H1 (cell line): Measurements from ENCODE around the gene FOXO6. TPM values are rescaled to one million over a fixed set of nuclear protein-coding genes. Genes with fewer than 3 reads are reported as not detected.
A peak's percentile ranks its signal among the peaks of the same experiment; 100 is the strongest.

Experiments
- CTCF ChIA-PET: fragments of 300-600 bp; sonication (Branson Sonifier 250); formaldehyde crosslinking; loops from one replicate; lab custom pipeline; 2021; ENCODE audit not compliant: partially characterized antibody; lab: Charles Lee
- POLR2A ChIA-PET: fragments of 300-600 bp; sonication (Branson Sonifier 250); formaldehyde crosslinking; loops from one replicate; lab custom pipeline; 2021; ENCODE audit warnings: inconsistent platforms; ENCODE audit not compliant: partially characterized antibody; lab: Charles Lee
- DNase-seq, 2 experiments: peaks; one replicate each; pipeline versions ENCODE4 v3.0.0 to v3.0.0-alpha.2; 2010 to 2022; ENCODE audit warnings: low spot score in 2 of 2, low read depth in 1 of 2, mixed read lengths in 1 of 2
- FAIRE-seq: peaks from 2 replicates; lab custom pipeline; 2011; peaks lifted over from hg19 to GRCh38; lab: Jason Lieb, UNC
- H2AFZ ChIP-seq: 2 replicates; pipeline ENCODE4 v1.8.1; 2012; ENCODE audit warnings: low read length, inconsistent platforms
- H2AK5ac ChIP-seq: 2 replicates; pipeline ENCODE4 v1.6.1; 2013; ENCODE audit warnings: low read depth, low read length
- H2BK120ac ChIP-seq: replicated peaks from 2 replicates; pipeline ENCODE3; 2013; ENCODE audit warnings: low read depth, low read length, inconsistent platforms
- H2BK12ac ChIP-seq: 2 replicates; pipeline ENCODE4 v1.6.1; 2013; ENCODE audit warnings: low read depth, low read length
- H2BK15ac ChIP-seq: 2 replicates; pipeline ENCODE4 v1.6.1; 2013; ENCODE audit warnings: low read length
- H2BK20ac ChIP-seq: 2 replicates; pipeline ENCODE4 v1.6.1; 2013; ENCODE audit warnings: low read length
- H2BK5ac ChIP-seq: 2 replicates; pipeline ENCODE4 v1.6.1; 2013; ENCODE audit warnings: low read depth, low read length
- H3K14ac ChIP-seq: 2 replicates; pipeline ENCODE4 v1.6.1; 2013; ENCODE audit warnings: inconsistent platforms; ENCODE audit not compliant: insufficient read length
- H3K18ac ChIP-seq: 2 replicates; pipeline ENCODE4 v1.6.1; 2013; ENCODE audit warnings: low read length; ENCODE audit errors: extremely low read depth
- H3K23ac ChIP-seq: 2 replicates; pipeline ENCODE4 v1.6.1; 2013; ENCODE audit warnings: inconsistent platforms; ENCODE audit not compliant: insufficient read length
- H3K23me2 ChIP-seq: 2 replicates; pipeline ENCODE4 v1.6.1; 2013; ENCODE audit warnings: low read depth, low read length
- H3K27ac ChIP-seq: 2 replicates; pipeline ENCODE4 v1.6.1; 2011; ENCODE audit warnings: low read depth, low read length, inconsistent platforms
- H3K27me3 ChIP-seq, 4 experiments: replicated peaks in 1 of 4; 1 replicate in 1 of 4; 2 replicates in 3 of 4; pipeline versions ENCODE4 v1.6.1 to v1.8.1; 2011 to 2013; ENCODE audit warnings: low read length in 3 of 4, mild to moderate bottlenecking in 3 of 4, inconsistent platforms in 2 of 4, mixed read lengths in 2 of 4, moderate library complexity in 1 of 4; ENCODE audit not compliant: control insufficient read depth in 3 of 4, insufficient read depth in 3 of 4; ENCODE audit errors: extremely low read depth in 1 of 4
- H3K36me3 ChIP-seq, 4 experiments: 2 replicates each; pipeline versions ENCODE4 v1.6.1 to v1.8.1; 2011 to 2013; ENCODE audit warnings: mild to moderate bottlenecking in 4 of 4, low read length in 3 of 4, moderate library complexity in 2 of 4, control low read depth in 1 of 4, inconsistent platforms in 1 of 4; ENCODE audit not compliant: insufficient read depth in 4 of 4, control insufficient read depth in 2 of 4
- H3K4ac ChIP-seq: replicated peaks from 2 replicates; pipeline ENCODE3; 2013; ENCODE audit warnings: low read length, low read depth, mixed read lengths, inconsistent platforms; ENCODE audit not compliant: insufficient read length
- H3K4me1 ChIP-seq, 4 experiments: replicated peaks in 1 of 4; 1 replicate in 1 of 4; 2 replicates in 3 of 4; pipeline versions ENCODE4 v1.6.1 to v1.8.1; 2011 to 2013; ENCODE audit warnings: low read length in 3 of 4, inconsistent platforms in 2 of 4, mixed read lengths in 1 of 4; ENCODE audit not compliant: insufficient read depth in 4 of 4, control insufficient read depth in 3 of 4
- H3K4me2 ChIP-seq, 2 experiments: 2 replicates each; pipeline versions ENCODE4 v1.6.1 to v1.8.1; 2011 to 2013; ENCODE audit warnings: low read depth in 2 of 2, low read length in 2 of 2, control low read depth in 1 of 2, inconsistent platforms in 1 of 2, mild to moderate bottlenecking in 1 of 2; ENCODE audit not compliant: insufficient read depth in 1 of 2
- H3K4me3 ChIP-seq, 4 experiments: fragments of 200-600, 300-600 bp in 1 of 4; sonication (generic), shearing (Covaris generic), sonication (Bioruptor Twin) in 1 of 4; 2 replicates each; pipeline versions ENCODE4 v1.5.1 to v1.8.1; 2011 to 2016; ENCODE audit warnings: low read length in 4 of 4, low read depth in 3 of 4, control low read depth in 2 of 4, inconsistent platforms in 2 of 4, mild to moderate bottlenecking in 2 of 4, mixed read lengths in 1 of 4, moderate library complexity in 1 of 4; ENCODE audit not compliant: insufficient read depth in 2 of 4; ENCODE audit errors: extremely low read depth in 1 of 4
- H3K56ac ChIP-seq: replicated peaks from 2 replicates; pipeline ENCODE3; 2013; ENCODE audit warnings: low read depth, mild to moderate bottlenecking, mixed read lengths, low read length, inconsistent platforms; ENCODE audit not compliant: insufficient read length
- H3K79me1 ChIP-seq: 2 replicates; pipeline ENCODE4 v1.6.1; 2013; ENCODE audit warnings: low read depth, low read length, control low read depth
- H3K79me2 ChIP-seq, 2 experiments: 2 replicates each; pipeline versions ENCODE4 v1.6.1 to v1.8.1; 2012 to 2013; ENCODE audit warnings: low read length in 2 of 2, mild to moderate bottlenecking in 2 of 2, inconsistent platforms in 1 of 2; ENCODE audit not compliant: insufficient read depth in 2 of 2, control insufficient read depth in 1 of 2
- H3K9ac ChIP-seq, 4 experiments: replicated peaks in 1 of 4; 1 replicate in 1 of 4; 2 replicates in 3 of 4; pipeline versions ENCODE4 v1.6.1 to v1.8.1; 2011 to 2013; ENCODE audit warnings: low read depth in 3 of 4, low read length in 3 of 4, control low read depth in 2 of 4, mild to moderate bottlenecking in 2 of 4, moderate library complexity in 2 of 4, inconsistent platforms in 1 of 4; ENCODE audit errors: extremely low read depth in 1 of 4
- H3K9me3 ChIP-seq, 2 experiments: 2 replicates each; pipeline versions ENCODE4 v1.6.1 to v1.8.1; 2012 to 2013; ENCODE audit warnings: mild to moderate bottlenecking in 2 of 2, moderate library complexity in 2 of 2, control low read depth in 1 of 2, inconsistent platforms in 1 of 2, low read depth in 1 of 2, low read length in 1 of 2, mixed read lengths in 1 of 2; ENCODE audit not compliant: insufficient read depth in 2 of 2
- H4K20me1 ChIP-seq, 2 experiments: replicated peaks in 1 of 2; 2 replicates each; pipeline versions ENCODE3 to v1.8.1; 2011 to 2013; ENCODE audit warnings: inconsistent platforms in 2 of 2, low read length in 2 of 2, mild to moderate bottlenecking in 1 of 2; ENCODE audit not compliant: insufficient read depth in 2 of 2, control insufficient read depth in 1 of 2
- H4K5ac ChIP-seq: 2 replicates; pipeline ENCODE4 v1.6.1; 2013; ENCODE audit warnings: low read length, low read depth, mixed read lengths, inconsistent platforms; ENCODE audit not compliant: insufficient read length
- H4K8ac ChIP-seq: 2 replicates; pipeline ENCODE4 v1.8.0; 2013; ENCODE audit warnings: mild to moderate bottlenecking, moderate library complexity, low read length, inconsistent platforms; ENCODE audit not compliant: insufficient read depth; ENCODE audit errors: extremely low read depth
- H4K91ac ChIP-seq: replicated peaks from 2 replicates; pipeline ENCODE3; 2013; ENCODE audit warnings: low read length, mixed read lengths, inconsistent platforms; ENCODE audit not compliant: insufficient read length
- ATF2 ChIP-seq: IDR thresholded peaks from 2 replicates; pipeline ENCODE4 v1.6.1; 2012; ENCODE audit warnings: low read length, inconsistent platforms
- ATF3 ChIP-seq: IDR thresholded peaks from 2 replicates; pipeline ENCODE4 v1.6.1; 2011; ENCODE audit warnings: low read depth, mild to moderate bottlenecking, low read length; ENCODE audit not compliant: insufficient read depth
- BACH1 ChIP-seq: IDR thresholded peaks from 2 replicates; pipeline ENCODE4 v1.6.1; 2012; ENCODE audit warnings: low read length, improper control_type of control experiment
- FOSL1 ChIP-seq: IDR thresholded peaks from 2 replicates; pipeline ENCODE4 v1.6.1; 2011; ENCODE audit warnings: mild to moderate bottlenecking, low read depth, low read length, moderate library complexity; ENCODE audit not compliant: insufficient read depth
- JUND ChIP-seq: IDR thresholded peaks from 2 replicates; pipeline ENCODE4 v1.6.1; 2011; ENCODE audit warnings: mild to moderate bottlenecking, improper control_type of control experiment, low read length
- KDM1A ChIP-seq: fragments of 200-600, 300-600 bp; sonication (generic); IDR thresholded peaks from 2 replicates; pipeline ENCODE4 v1.7.1; 2016; ENCODE audit warnings: mild to moderate bottlenecking, low read length, borderline replicate concordance
- KDM4A ChIP-seq: IDR thresholded peaks from one replicate; pipeline ENCODE4 v1.7.1; 2012; ENCODE audit warnings: low read depth, mild to moderate bottlenecking, moderate library complexity, low read length, inconsistent platforms; ENCODE audit not compliant: severe bottlenecking
- KDM5A ChIP-seq: fragments of 200-600 bp; IDR thresholded peaks from 2 replicates; pipeline ENCODE4 v1.7.1; 2012; ENCODE audit warnings: mild to moderate bottlenecking, low read length, inconsistent platforms, mixed read lengths
- SP2 ChIP-seq: IDR thresholded peaks from 2 replicates; pipeline ENCODE4 v1.6.1; 2012; ENCODE audit warnings: mild to moderate bottlenecking, low read length, inconsistent platforms
- TAF1 ChIP-seq: IDR thresholded peaks from 2 replicates; pipeline ENCODE4 v1.6.1; 2011; ENCODE audit warnings: mild to moderate bottlenecking, low read depth, low read length
- TEAD4 ChIP-seq: IDR thresholded peaks from 2 replicates; pipeline ENCODE4 v1.6.1; 2012; ENCODE audit warnings: low read depth, low read length, inconsistent platforms, mixed read lengths
- WGBS, 2 experiments: shearing (Covaris generic) in 1 of 2; methylation state at CpG; one replicate each; pipeline versions ENCODE4 v1.1.6 to v1.1.7; 2013 to 2015; ENCODE audit warnings: low lambda C conversion rate in 2 of 2, mixed read lengths in 2 of 2, inconsistent platforms in 1 of 2, low coverage in 1 of 2, missing lambda C conversion rate in 1 of 2; ENCODE audit not compliant: insufficient replicate concordance in 2 of 2, insufficient coverage in 1 of 2, insufficient read length in 1 of 2; ENCODE audit errors: extremely low coverage in 1 of 2, missing lambda C conversion rate in 1 of 2; 5-methylcytosine and 5-hydroxymethylcytosine counted together
- polyA plus RNA-seq, 7 experiments: library from polyadenylated mRNA; depleted of rRNA in 3 of 7; stranded (reverse) in 5 of 7; unstranded in 2 of 7; fragments of >200 nt in 5 of 7; fragments of 200-250 nt in 2 of 7; gene quantifications; 1 replicate in 5 of 7; 2 replicates in 1 of 7; 4 replicates in 1 of 7; pipeline versions ENCODE4 v1.2.1 to v1.2.3, GENCODE V29; 2011 to 2013; ENCODE audit warnings: missing spikeins in 2 of 7, mixed read lengths in 2 of 7
- total RNA-seq: library from RNA; stranded (reverse); fragmentation: NEBNext Ultra II Directional; extraction: Animal tissue kit (Norgen Biotek cat#: 25700); gene quantifications from 2 replicates; pipeline ENCODE4 v1.2.1, GENCODE V29; 2021

Gene FOXO6
- total and polyA plus RNA-seq, 2 of the 8 experiments (the other 6 are each of a cell fraction or from before 2014, with no cell fraction given) = 0.59 to 3.0 TPM

- Histone ChIP-seq H2AK5ac (no peak overlapping the region), H2BK5ac (no peak overlapping the region), H2BK12ac (no peak overlapping the region), H4K91ac (no peak overlapping the region), H3K27ac (no peak overlapping the region), H3K9me3 (no peaks in the 10 kb centered on the region), H4K8ac (no peak overlapping the region), H3K9ac (no peak overlapping the region), H3K23me2 (no peaks in the 10 kb centered on the region), H3K27me3 (peaks cover 0 to 2% (median 0%) of the 10 kb centered on the region in 4 experiments; a peak in 2 of 7 replicates), H2AFZ (no peak overlapping the region), H4K20me1 (no peaks in the 10 kb centered on the region), H3K79me1 (no peaks in the 10 kb centered on the region), H3K18ac (no peak overlapping the region), H3K4ac (no peak overlapping the region), H3K4me2 (no peak overlapping the region), H2BK20ac (no peak overlapping the region), H3K56ac (no peak overlapping the region), H3K4me3 (no peak overlapping the region), H3K4me1 (peaks cover 0 to 7% (median 2%) of the 10 kb centered on the region in 4 experiments; a peak in 3 of 7 replicates), H3K14ac (no peak overlapping the region), H3K36me3 (no peaks in the 10 kb centered on the region), H3K79me2 (no peaks in the 10 kb centered on the region), H2BK120ac (no peak overlapping the region), H3K23ac (no peak overlapping the region), H2BK15ac (no peak overlapping the region), H4K5ac (no peak overlapping the region)
- CTCF ChIA-PET = interaction anchor here (0.6 to 6.1 kb wide), 12 partner anchors 10 to 89 kb away, joined by 3 to 64 read pairs (median 4); no protein-coding TSS in a partner anchor
- WGBS, 2 experiments = 66% methylated on average over 4 of the region's 4 CpGs; no CpG with 5 or more reads in 1 of the 2 experiments
- FAIRE-seq (no peak), DNase-seq (peak in 1 of 2 experiments; percentile 14)
- POLR2A ChIA-PET = interaction anchor here (1.3 kb wide), 1 partner anchor 12 kb away, joined by 3 read pairs; no protein-coding TSS in a partner anchor
- TF ChIP-seq ATF3 = no peak
- no peak for TF ChIP-seq KDM4A
- TF ChIP-seq SP2 = no peak
- TF ChIP-seq BACH1 = no peak
- no peak for TF ChIP-seq JUND
- TF ChIP-seq KDM1A = no peak
- TF ChIP-seq TEAD4 = no peak
- no peak for TF ChIP-seq ATF2
- no peak for TF ChIP-seq TAF1
- no peak for TF ChIP-seq FOSL1
- no peak for TF ChIP-seq KDM5A
Measured at GRCh38 chr1:41345434-41346075, 15.7 kb upstream of the FOXO6 start.
